ENCODE measurements around the gene FXR1. TPM values are rescaled to one million over a fixed set of nuclear protein-coding genes. Genes with fewer than 3 reads are reported as not detected.

The FXR1 gene
- total and polyA plus RNA-seq, 2 of the 4 experiments (the other 2 are of a cell fraction): 110 to 182 TPM

GRCh38 chr3:180940826-180941225 is 28.4 kb downstream of the FXR1 start:
- Histone ChIP-seq H3K4ac (ENCODE audit: low read depth, low read length) (no peak overlapping the region), H3K27me3 (ENCODE audit: control insufficient read depth, insufficient read depth, low read length) (no peaks in the 10 kb centered on the region), H3K14ac (replicated peaks; ENCODE audit: low read depth, low read length) (no peak overlapping the region), H2BK5ac (ENCODE audit: low read depth, low read length, poor library complexity, severe bottlenecking) (no peak overlapping the region), H2BK20ac (ENCODE audit: low read depth, low read length) (no peak overlapping the region), H3K4me2 (ENCODE audit: low read depth, low read length) (no peak overlapping the region), H4K8ac (ENCODE audit: low read depth in 2 of 2, low read length in 2 of 2) (no peak overlapping the region), H3K4me1 (ENCODE audit: control insufficient read depth, insufficient read depth, low read length) (no peaks in the 10 kb centered on the region), H3K36me3 (ENCODE audit: control insufficient read depth, insufficient read depth, low read length) (peaks cover 24% of the 10 kb centered on the region), H4K20me1 (ENCODE audit: insufficient read depth, low read length) (peaks cover 15% of the 10 kb centered on the region), H3K27ac (ENCODE audit: insufficient read depth, low read length) (no peak overlapping the region), H3K79me1 (ENCODE audit: low read depth in 1 of 2, low read length in 2 of 2) (peaks cover 17 to 23% of the 10 kb centered on the region in 2 experiments), H2BK15ac (ENCODE audit: low read depth, low read length) (no peak overlapping the region), H3K18ac (ENCODE audit: low read depth, low read length) (no peak overlapping the region), H4K91ac (ENCODE audit: insufficient read depth, low read depth, low read length) (no peak overlapping the region), H2AK5ac (ENCODE audit: low read depth, low read length) (no peak overlapping the region), H3K9ac (ENCODE audit: low read depth, low read length) (no peak overlapping the region), H3K4me3 (ENCODE audit: insufficient read depth, low read depth, low read length) (no peak overlapping the region), H2BK120ac (ENCODE audit: low read depth, low read length) (no peak overlapping the region), H3K9me1 (ENCODE audit: insufficient read depth, low read length) (no peaks in the 10 kb centered on the region), H3K56ac (ENCODE audit: extremely low read depth, insufficient read depth, low read length) (no peak overlapping the region), H2AFZ (replicated peaks; ENCODE audit: low read length, poor library complexity) (no peak overlapping the region), H3K9me3 (ENCODE audit: control insufficient read depth, insufficient read depth, low read length) (no peaks in the 10 kb centered on the region), H4K5ac (ENCODE audit: low read depth, low read length) (no peak overlapping the region), H2AK9ac (replicated peaks; ENCODE audit: low read depth, low read length, poor library complexity) (no peak overlapping the region), H3K23ac (ENCODE audit: low read depth, low read length) (no peak overlapping the region)
- in situ Hi-C loops (cut with MboI; ENCODE audit: low sequenced_read_pairs) (no loop called here), dilution Hi-C loops (cut with HindIII; ENCODE audit: low sequenced_read_pairs, unreplicated experiment) (no loop called here), intact Hi-C loops (cut with micrococcal nuclease) (no loop called here)
- DNase-seq: no peak
- CTCF ChIA-PET: no interaction called here
- TF ChIP-seq CEBPB (IDR thresholded peaks at IDR 0.05; ENCODE audit: low read depth, low read length) (no peak), FOS (IDR thresholded peaks at IDR 0.05; ENCODE audit: low read depth, low read length) (no peak), ELK1 (IDR thresholded peaks at IDR 0.05; ENCODE audit: borderline replicate concordance, low read depth, low read length) (no peak), CHD1 (IDR thresholded peaks at IDR 0.05; ENCODE audit: low read depth, low read length) (no peak)
- no peak for ATAC-seq (ENCODE audit: low read depth)
- no CpG with 5 or more reads among the region's 5 CpGs for WGBS, 2 experiments (ENCODE audit: extremely low coverage in 2 of 2, insufficient read length in 1 of 2)
- POLR2A ChIA-PET (ENCODE audit: unreplicated experiment): no interaction called here
- no TSS peak for BruUV-seq (replicated peaks)
